Nephron (organoid): ENCODE measurements around the gene PCDHA4.
"Not testable (repeated sequence)": the region's sequence is repeated elsewhere in the genome, so short reads cannot be mapped to it uniquely, and the experiment has no call there.

Experiments
- H3K27ac Mint-ChIP-seq, 3 experiments: 2 replicates each; pipeline ENCODE4 v1.8.0; 2020; ENCODE audit warnings: mixed read lengths in 3 of 3, mild to moderate bottlenecking in 2 of 3, moderate library complexity in 1 of 3
- H3K27me3 Mint-ChIP-seq: 2 replicates; pipeline ENCODE4 v1.8.0; 2021; ENCODE audit warnings: low read depth, mild to moderate bottlenecking, moderate library complexity, mixed read lengths
- H3K36me3 Mint-ChIP-seq: 2 replicates; pipeline ENCODE4 v1.8.0; 2020; ENCODE audit warnings: low read depth, mixed read lengths
- H3K4me1 Mint-ChIP-seq: 2 replicates; pipeline ENCODE4 v1.8.0; 2020; ENCODE audit warnings: mixed read lengths
- H3K4me3 Mint-ChIP-seq, 3 experiments: 2 replicates each; pipeline ENCODE4 v1.8.0; 2020; ENCODE audit warnings: mild to moderate bottlenecking in 3 of 3, mixed read lengths in 3 of 3, moderate library complexity in 2 of 3
- H3K9me3 Mint-ChIP-seq: 2 replicates; pipeline ENCODE4 v1.8.0; 2020; ENCODE audit warnings: mixed read lengths
- TF ChIP-seq, protein P1 (sequence below), 3 experiments: fragments of 200-600 bp; sonication (generic); IDR thresholded peaks; one replicate each; pipeline ENCODE4 v1.5.0; 2021; ENCODE audit warnings: antibody characterized with exemption in 3 of 3; ENCODE audit not compliant: unreplicated experiment in 3 of 3

Gene PCDHA4

DNA sequence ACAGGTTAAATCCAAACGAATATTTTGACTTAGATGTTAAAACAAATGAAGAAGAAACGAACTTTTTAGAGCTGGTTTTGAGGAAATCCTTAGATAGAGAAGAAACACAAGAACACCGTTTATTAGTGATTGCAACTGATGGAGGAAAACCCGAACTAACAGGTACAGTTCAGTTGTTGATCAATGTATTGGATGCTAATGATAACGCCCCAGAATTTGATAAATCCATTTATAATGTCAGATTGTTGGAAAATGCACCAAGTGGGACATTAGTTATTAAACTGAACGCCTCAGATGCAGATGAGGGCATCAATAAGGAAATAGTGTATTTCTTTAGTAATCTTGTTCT is 15.4 kb downstream of the PCDHA4 start:
- Mint-ChIP-seq H3K36me3 (peaks cover 74% of the 10 kb centered on the region), H3K4me3 (no peak overlapping the region), H3K27me3 (no peaks in the 10 kb centered on the region), H3K27ac (no peak overlapping the region), H3K4me1 (peaks cover 5% of the 10 kb centered on the region), H3K9me3 (peaks cover 43% of the 10 kb centered on the region)
- TF ChIP-seq, protein P1, sequence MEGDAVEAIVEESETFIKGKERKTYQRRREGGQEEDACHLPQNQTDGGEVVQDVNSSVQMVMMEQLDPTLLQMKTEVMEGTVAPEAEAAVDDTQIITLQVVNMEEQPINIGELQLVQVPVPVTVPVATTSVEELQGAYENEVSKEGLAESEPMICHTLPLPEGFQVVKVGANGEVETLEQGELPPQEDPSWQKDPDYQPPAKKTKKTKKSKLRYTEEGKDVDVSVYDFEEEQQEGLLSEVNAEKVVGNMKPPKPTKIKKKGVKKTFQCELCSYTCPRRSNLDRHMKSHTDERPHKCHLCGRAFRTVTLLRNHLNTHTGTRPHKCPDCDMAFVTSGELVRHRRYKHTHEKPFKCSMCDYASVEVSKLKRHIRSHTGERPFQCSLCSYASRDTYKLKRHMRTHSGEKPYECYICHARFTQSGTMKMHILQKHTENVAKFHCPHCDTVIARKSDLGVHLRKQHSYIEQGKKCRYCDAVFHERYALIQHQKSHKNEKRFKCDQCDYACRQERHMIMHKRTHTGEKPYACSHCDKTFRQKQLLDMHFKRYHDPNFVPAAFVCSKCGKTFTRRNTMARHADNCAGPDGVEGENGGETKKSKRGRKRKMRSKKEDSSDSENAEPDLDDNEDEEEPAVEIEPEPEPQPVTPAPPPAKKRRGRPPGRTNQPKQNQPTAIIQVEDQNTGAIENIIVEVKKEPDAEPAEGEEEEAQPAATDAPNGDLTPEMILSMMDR (IDR thresholded peaks at IDR 0.05; ENCODE audit: unreplicated experiment in 3 of 3): no peak

GRCh38 chr5:140822969-140823368 is 16.1 kb downstream of the PCDHA4 start:
- H3K27ac Mint-ChIP-seq, H3K27me3 Mint-ChIP-seq: not testable (repeated sequence)
- H3K9me3 Mint-ChIP-seq: peaks cover 44% of the 10 kb centered on the region

GRCh38 chr5:140823475-140823874 is 16.6 kb downstream of the PCDHA4 start:
- Mint-ChIP-seq H3K27me3 (no peaks in the 10 kb centered on the region), H3K27ac (no peak overlapping the region), H3K4me3 (no peak overlapping the region), H3K9me3 (peaks cover 45% of the 10 kb centered on the region), H3K36me3 (peaks cover 73% of the 10 kb centered on the region), H3K4me1 (peaks cover 8% of the 10 kb centered on the region)
- TF ChIP-seq, protein P1 (IDR thresholded peaks at IDR 0.05; ENCODE audit: unreplicated experiment in 3 of 3): no peak

More at GRCh38 chr5:140822969-140823368, 16.1 kb downstream of the PCDHA4 start:
- not testable (repeated sequence) for H3K4me1 Mint-ChIP-seq, H3K4me3 Mint-ChIP-seq
- peaks cover 73% of the 10 kb centered on the region for H3K36me3 Mint-ChIP-seq

DNA sequence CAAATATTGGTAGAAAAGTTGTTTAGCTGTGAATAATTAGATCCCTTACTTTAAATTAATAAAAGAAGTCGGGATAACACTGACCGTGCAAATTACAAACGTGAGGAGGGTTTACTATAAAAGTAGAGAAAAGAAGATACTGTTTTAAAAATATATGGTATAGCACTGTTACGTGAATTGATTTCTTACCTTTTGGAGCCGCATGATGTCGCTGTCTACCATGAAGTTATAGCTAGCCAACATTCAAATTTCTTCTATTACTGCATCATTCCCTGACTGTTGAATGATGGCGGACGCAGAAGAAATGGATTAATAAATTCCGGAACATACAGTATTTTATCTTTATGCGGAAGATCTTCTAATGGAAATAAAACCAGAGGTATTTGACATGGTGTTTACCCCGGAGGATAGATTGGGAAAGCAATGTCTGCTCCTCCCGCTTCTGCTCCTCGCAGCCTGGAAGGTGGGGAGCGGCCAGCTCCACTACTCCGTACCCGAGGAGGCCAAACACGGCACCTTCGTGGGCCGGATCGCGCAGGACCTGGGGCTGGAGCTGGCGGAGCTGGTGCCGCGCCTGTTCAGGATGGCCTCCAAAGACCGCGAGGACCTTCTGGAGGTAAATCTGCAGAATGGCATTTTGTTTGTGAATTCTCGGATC is 21.0 kb downstream of the PCDHA4 start, which contains the start of gene PCDHA6:
TSS of gene PCDHA6 (plus strand) at position 257 of the 658 bp plus-strand sequence. CDS start at position 389, 132 bp downstream.
- Mint-ChIP-seq H3K4me3 (peak within 1 kb of the TSS; percentile 86 to 93 (median 91)), H3K9me3 (peaks cover 52% of the 10 kb centered on the region), H3K4me1 (peaks cover 10% of the 10 kb centered on the region), H3K27me3 (no peaks in the 10 kb centered on the region), H3K36me3 (peaks cover 79% of the 10 kb centered on the region), H3K27ac (peak within 1 kb of the TSS; percentile 80 to 96 (median 93))
- TF ChIP-seq, protein P1 (IDR thresholded peaks at IDR 0.05; ENCODE audit: unreplicated experiment in 3 of 3): peak; percentile 43 to 49 (median 47)

DNA sequence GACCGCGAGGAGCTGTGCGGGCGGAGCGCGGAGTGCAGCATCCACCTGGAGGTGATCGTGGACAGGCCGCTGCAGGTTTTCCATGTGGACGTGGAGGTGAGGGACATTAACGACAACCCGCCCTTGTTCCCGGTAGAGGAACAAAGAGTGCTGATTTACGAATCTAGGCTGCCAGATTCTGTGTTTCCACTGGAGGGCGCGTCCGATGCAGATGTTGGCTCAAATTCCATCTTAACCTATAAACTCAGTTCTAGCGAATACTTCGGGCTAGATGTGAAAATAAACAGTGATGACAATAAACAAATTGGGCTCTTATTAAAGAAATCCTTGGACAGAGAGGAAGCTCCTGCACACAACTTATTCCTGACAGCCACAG is 21.5 kb downstream of the PCDHA4 start:
- TF ChIP-seq, protein P1 (IDR thresholded peaks at IDR 0.05; ENCODE audit: unreplicated experiment in 3 of 3): peak; percentile 23 to 40 (median 26)
- Mint-ChIP-seq H3K9me3 (peaks cover 55% of the 10 kb centered on the region), H3K4me1 (peaks cover 10% of the 10 kb centered on the region), H3K4me3 (peak overlapping the region; percentile 86 to 93 (median 91)), H3K36me3 (peaks cover 81% of the 10 kb centered on the region), H3K27me3 (no peaks in the 10 kb centered on the region), H3K27ac (peak overlapping the region; percentile 80 to 96 (median 93))

- H3K4me1 Mint-ChIP-seq: peaks cover 10% of the 10 kb centered on the region
- H3K4me3 Mint-ChIP-seq, H3K27me3 Mint-ChIP-seq, H3K27ac Mint-ChIP-seq: not testable (repeated sequence)
- peaks cover 58% of the 10 kb centered on the region for H3K9me3 Mint-ChIP-seq
- H3K36me3 Mint-ChIP-seq: peaks cover 88% of the 10 kb centered on the region
Observed at GRCh38 chr5:140829511-140830501, 22.9 kb downstream of the PCDHA4 start.
